ENCODE measurements around the gene ADGRL2.

- TF ChIP-seq EZH2 (IDR thresholded peaks at IDR 0.05; ENCODE audit: borderline replicate concordance, low read depth, low read length, severe bottlenecking) = no peak
- TF ChIP-seq POLR2A (IDR thresholded peaks at IDR 0.05; ENCODE audit: low read depth, low read length) = no peak
- no peak for TF ChIP-seq MAX (IDR thresholded peaks at IDR 0.05; ENCODE audit: insufficient read depth, insufficient read length)
- no peak for TF ChIP-seq FOS (IDR thresholded peaks at IDR 0.05; ENCODE audit: borderline replicate concordance, insufficient read depth, low read length)
- TF ChIP-seq CTCF (IDR thresholded peaks at IDR 0.05; ENCODE audit: extremely low read depth in 1 of 2, insufficient read depth in 1 of 2, low read depth in 1 of 2, low read length in 2 of 2) = no peak
- no peak for TF ChIP-seq POLR2AphosphoS5 (IDR thresholded peaks at IDR 0.05; ENCODE audit: insufficient read depth, low read depth, low read length)
- TF ChIP-seq MYC (IDR thresholded peaks at IDR 0.05; ENCODE audit: low read depth, low read length) = no peak
- TF ChIP-seq JUN (IDR thresholded peaks at IDR 0.05; ENCODE audit: borderline replicate concordance, insufficient read depth, insufficient read length, low read depth) = peak; percentile 42
- TF ChIP-seq GATA2 (IDR thresholded peaks at IDR 0.05; ENCODE audit: insufficient read depth, insufficient read length, low read depth, low read length) = no peak
Measured at GRCh38 chr1:81887421-81888144, 86.8 kb downstream of the ADGRL2 start.
